Activated naive CD4-positive, alpha-beta T cell treated with anti-CD3 and anti-CD28 coated beads for 36 hours (primary cell): Measurements from ENCODE around the gene U2AF1L4. TPM values are rescaled to one million over a fixed set of nuclear protein-coding genes. Genes with fewer than 3 reads are reported as not detected.
A peak's percentile ranks its signal among the peaks of the same experiment; 100 is the strongest.

Source experiments
- CTCF ChIA-PET: fragments of 350-600 bp; sonication (Branson Sonifier 250); formaldehyde crosslinking; loops from one replicate; lab custom pipeline; 2021; ENCODE audit warnings: antibody characterized with exemption; lab: Charles Lee
- DNase-seq: peaks from one replicate; pipeline ENCODE4 v3.0.0-alpha.2; 2020
- H3K27ac Mint-ChIP-seq: one replicate; pipeline ENCODE4 v1.8.0; 2021; ENCODE audit warnings: mild to moderate bottlenecking, mixed read lengths
- H3K27me3 Mint-ChIP-seq: one replicate; pipeline ENCODE4 v1.8.0; 2021; ENCODE audit warnings: low read depth, mixed read lengths
- H3K36me3 Mint-ChIP-seq: one replicate; pipeline ENCODE4 v1.8.0; 2021; ENCODE audit warnings: low read depth, mixed read lengths
- H3K4me1 Mint-ChIP-seq: one replicate; pipeline ENCODE4 v1.8.0; 2021; ENCODE audit warnings: low read depth, mixed read lengths
- H3K4me3 Mint-ChIP-seq: one replicate; pipeline ENCODE4 v1.8.0; 2021; ENCODE audit warnings: mild to moderate bottlenecking, moderate library complexity, mixed read lengths
- H3K9me3 Mint-ChIP-seq: one replicate; pipeline ENCODE4 v1.8.0; 2021; ENCODE audit warnings: mixed read lengths
- intact Hi-C: fragments of 100-400 bp; cut with micrococcal nuclease; formaldehyde crosslinking; loops from one replicate; pipeline ENCODE4 v1.15.1; 2023
- total RNA-seq, 2 experiments: library from RNA; stranded (reverse); gene quantifications; one replicate each; pipeline ENCODE4 v1.2.3, GENCODE V29; 2021

U2AF1L4 gene
- total RNA-seq, 2 experiments from 2014 or later = 41.8 to 44.2 TPM

DNA sequence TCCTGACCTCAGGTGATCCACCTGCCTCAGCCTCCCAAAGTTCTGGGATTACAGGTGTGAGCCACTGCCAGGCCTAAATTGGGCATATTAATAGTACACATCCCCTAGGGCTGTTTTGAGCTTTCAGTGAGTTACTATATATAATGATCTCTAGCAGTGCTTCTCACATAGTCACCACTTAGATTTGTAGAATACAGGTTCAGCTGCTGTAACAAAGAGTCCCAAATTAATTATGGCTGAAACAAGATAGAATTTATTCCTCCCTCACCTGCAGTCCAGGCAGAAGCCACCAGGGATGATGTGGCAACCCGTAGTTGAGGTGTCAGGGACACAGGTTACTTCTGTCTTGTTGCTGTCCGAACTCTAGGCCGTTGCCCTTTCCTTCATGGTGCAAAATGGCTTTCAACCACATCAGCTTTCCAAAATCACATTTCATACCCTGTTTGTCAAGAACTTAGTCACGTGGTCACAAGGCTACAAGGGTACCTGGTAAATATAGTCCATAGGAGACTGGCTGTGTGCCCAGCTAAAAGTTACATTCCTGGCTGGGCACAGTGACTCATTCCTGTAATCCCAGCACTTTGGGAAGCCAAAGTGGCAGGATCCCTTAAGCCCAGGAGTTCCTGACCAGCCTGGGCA, 15.6 kb upstream of the U2AF1L4 start:
- H3K36me3 Mint-ChIP-seq = peaks cover 23% of the 10 kb centered on the region
- no peak overlapping the region for H3K4me3 Mint-ChIP-seq
- DNase-seq = no peak
- H3K27ac Mint-ChIP-seq = no peak overlapping the region
- H3K27me3 Mint-ChIP-seq = peaks cover 8% of the 10 kb centered on the region
- peaks cover 19% of the 10 kb centered on the region for H3K4me1 Mint-ChIP-seq
- CTCF ChIA-PET = no interaction called here
- no peaks in the 10 kb centered on the region for H3K9me3 Mint-ChIP-seq
- intact Hi-C loops = no loop called here

DNA sequence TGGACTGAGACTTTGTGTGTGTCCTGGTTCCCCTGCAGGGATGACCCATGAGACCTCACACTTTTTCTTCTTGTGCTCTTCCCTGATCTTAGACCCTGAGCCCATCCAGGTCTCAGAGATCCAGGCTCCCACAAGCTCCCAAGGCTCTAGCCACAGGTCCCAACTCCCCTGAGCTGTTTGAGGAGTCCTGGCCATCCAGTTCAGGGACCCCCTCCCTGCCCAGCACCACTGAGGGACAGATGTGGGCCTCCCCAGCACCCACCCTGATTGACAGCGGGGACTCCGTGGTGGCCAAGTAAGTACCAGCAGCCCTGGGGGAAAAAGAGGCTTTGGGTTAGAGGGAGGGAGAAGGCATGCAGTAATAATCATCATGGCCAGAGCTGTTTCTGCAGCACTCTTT, 14.5 kb upstream of the U2AF1L4 start:
- DNase-seq = no peak
- no peaks in the 10 kb centered on the region for H3K9me3 Mint-ChIP-seq
- intact Hi-C loops = no loop called here
- H3K27me3 Mint-ChIP-seq = peaks cover 8% of the 10 kb centered on the region
- CTCF ChIA-PET = no interaction called here
- H3K4me1 Mint-ChIP-seq = peaks cover 20% of the 10 kb centered on the region
- no peak overlapping the region for H3K27ac Mint-ChIP-seq
- peak overlapping the region; percentile 90 for H3K4me3 Mint-ChIP-seq
- H3K36me3 Mint-ChIP-seq = peaks cover 21% of the 10 kb centered on the region

GRCh38 chr19:35757749-35758608, 12.8 kb upstream of the U2AF1L4 start, which contains the start of gene PROSER3:
Gene PROSER3 (plus strand): TSS chr19:35758176. CDS start chr19:35758216, 40 bp downstream.
- CTCF ChIA-PET = interaction anchor here (1.1 to 1.3 kb wide), 2 partner anchors 10 to 16 kb away, joined by 4 read pairs; partner anchors contain the start of genes IGFLR1 and LIN37
- peaks cover 27% of the 10 kb centered on the region for H3K36me3 Mint-ChIP-seq
- DNase-seq = peak; percentile 99
- H3K9me3 Mint-ChIP-seq = no peaks in the 10 kb centered on the region
- intact Hi-C loops = loop anchor here (1.0 to 2.0 kb wide), 7 partner anchors 10 to 297 kb away; partner anchors contain the start of genes ALKBH6, ARHGAP33, LIN37 and THAP8
- H3K27me3 Mint-ChIP-seq = peaks cover 8% of the 10 kb centered on the region
- peaks cover 20% of the 10 kb centered on the region for H3K4me1 Mint-ChIP-seq
- peak within 1 kb of the TSS; percentile 92 for H3K27ac Mint-ChIP-seq
- H3K4me3 Mint-ChIP-seq = peak within 1 kb of the TSS; percentile 90

DNA sequence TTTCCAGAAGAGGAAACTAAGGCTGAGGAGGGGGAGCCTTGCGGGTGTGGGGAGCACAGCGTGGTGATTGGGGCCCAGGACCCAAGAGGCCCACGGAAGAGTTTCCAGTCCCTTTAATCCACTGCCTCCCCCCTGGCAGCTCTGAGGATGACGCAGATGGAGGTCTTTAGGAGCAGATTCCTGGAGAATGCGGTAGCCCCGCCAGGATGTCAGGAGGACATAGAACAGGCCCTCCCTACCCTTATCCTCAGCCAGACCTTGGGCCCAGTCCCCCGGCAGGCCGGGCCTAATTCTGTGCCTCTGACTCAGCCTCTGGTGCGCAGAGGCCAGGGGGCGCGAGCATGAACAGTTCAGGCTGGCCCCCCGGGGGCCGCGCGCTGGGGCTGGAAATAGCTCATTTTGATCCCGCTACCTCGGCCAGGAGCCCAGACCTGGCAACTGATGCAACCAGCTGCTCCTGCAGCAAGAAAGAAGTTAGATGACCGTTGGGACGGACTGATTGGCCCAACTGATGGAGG, 12.1 kb upstream of the U2AF1L4 start:
- H3K4me1 Mint-ChIP-seq = peaks cover 20% of the 10 kb centered on the region
- intact Hi-C loops = loop anchor here (2.0 kb wide), 1 partner anchor 298 kb away; the partner anchor contains the start of genes THAP8 and WDR62
- H3K27me3 Mint-ChIP-seq = peaks cover 8% of the 10 kb centered on the region
- H3K36me3 Mint-ChIP-seq = peaks cover 26% of the 10 kb centered on the region
- DNase-seq = peak; percentile 56
- H3K9me3 Mint-ChIP-seq = no peaks in the 10 kb centered on the region
- CTCF ChIA-PET = interaction anchor here (0.8 to 1.3 kb wide), 3 partner anchors 9 to 208 kb away, joined by 3 to 4 read pairs (median 4); partner anchors contain the start of genes IGFLR1 and LIN37
- peak overlapping the region; percentile 92 for H3K27ac Mint-ChIP-seq
- H3K4me3 Mint-ChIP-seq = peak overlapping the region; percentile 90

DNA sequence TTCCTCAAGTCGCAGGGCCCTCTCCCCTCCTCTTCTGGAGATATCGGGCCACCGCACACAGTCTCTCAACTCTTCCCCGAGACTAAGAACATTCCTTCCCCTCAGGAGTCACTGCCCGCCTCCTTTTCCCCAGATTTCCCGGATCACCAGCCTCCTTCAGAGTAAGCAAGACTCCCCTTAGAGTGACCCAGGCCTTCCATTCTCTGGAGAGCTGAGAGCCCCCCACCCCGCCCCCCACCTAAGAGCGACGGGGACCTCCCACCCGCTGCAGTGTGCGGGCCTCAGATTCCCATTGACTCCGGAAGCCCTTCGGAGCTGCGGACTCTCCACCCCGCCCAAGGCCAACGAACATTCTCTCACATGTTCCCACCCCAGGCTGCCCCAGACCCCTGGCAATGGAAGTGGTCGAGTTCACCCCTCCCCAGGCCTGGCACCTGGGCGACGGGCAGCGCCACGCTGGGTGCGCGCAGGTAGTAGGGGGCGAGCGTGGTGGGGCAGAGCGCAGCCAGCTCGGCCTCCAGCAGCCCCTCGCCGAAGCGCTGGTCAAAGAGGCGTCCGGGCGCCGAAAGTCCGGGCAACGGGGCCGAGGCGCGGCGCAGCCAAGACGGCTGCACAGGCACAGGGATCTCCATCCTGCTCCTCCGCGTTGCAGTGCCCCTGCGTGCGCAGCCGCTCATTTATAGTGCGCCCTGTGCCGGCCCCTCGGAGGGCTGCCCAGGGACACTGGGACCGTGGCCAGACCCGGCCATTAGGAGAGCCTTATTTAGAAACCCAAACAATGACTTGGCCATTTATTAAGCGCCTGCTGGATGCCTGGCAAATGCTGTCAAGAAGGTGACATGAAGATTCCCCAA, 11.4 kb upstream of the U2AF1L4 start, which contains the start of gene HSPB6:
Gene HSPB6, minus strand, starts transcription at position 653 of the 854 bp plus-strand sequence. Its CDS starts 21 bp downstream, at position 632.
- CTCF ChIA-PET = interaction anchor here (0.8 to 1.3 kb wide), 3 partner anchors 9 to 208 kb away, joined by 3 to 4 read pairs (median 4); partner anchors contain the start of genes IGFLR1 and LIN37
- Mint-ChIP-seq H3K4me1 (peaks cover 20% of the 10 kb centered on the region), H3K9me3 (no peaks in the 10 kb centered on the region), H3K27ac (peak within 1 kb of the TSS; percentile 92), H3K4me3 (peak within 1 kb of the TSS; percentile 90), H3K36me3 (peaks cover 21% of the 10 kb centered on the region), H3K27me3 (peaks cover 8% of the 10 kb centered on the region)
- intact Hi-C loops = loop anchor here (2.0 kb wide), 1 partner anchor 298 kb away; the partner anchor contains the start of genes THAP8 and WDR62
- DNase-seq = no peak

DNA sequence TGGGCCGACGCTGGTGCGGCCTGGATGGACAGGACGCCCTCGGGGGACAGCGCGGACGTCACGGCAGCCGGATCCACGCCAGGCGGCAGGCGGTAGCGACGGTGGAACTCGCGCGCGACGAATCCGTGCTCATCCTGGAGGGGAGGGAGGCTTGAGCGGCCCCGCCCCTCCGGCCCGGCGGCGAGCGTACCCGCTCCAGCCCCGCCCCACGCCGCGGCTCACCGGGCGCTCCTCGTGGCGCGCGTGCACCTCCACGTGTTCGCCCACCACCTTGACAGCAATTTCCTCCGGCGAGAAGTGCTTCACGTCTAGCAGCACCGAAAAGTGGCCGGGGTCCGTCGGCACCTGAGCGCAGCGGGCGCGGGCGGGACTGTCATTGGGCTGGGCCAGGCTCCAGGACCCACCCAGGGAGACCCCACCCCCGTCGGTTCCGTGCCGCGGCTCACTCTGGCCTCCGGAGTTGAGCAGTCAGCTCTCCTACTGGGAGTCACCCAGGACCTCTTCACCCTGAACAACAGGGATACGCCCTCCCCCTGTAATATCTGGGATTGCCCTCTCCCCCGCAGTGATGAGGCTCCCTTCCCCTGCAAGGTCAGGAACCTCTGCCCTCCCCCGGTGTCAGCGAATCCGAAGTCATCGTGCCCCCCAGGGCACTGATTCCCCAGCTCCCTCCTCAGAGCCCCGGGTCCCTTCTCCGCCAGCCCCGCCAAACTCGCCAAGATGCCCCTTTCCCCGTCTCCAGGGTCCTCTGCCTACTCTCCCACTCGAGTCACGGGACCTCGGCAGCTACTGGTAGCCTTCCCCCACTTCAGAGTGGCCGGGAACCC, 10.5 kb upstream of the U2AF1L4 start:
- peak; percentile 53 for DNase-seq
- H3K4me1 Mint-ChIP-seq = peaks cover 20% of the 10 kb centered on the region
- H3K27me3 Mint-ChIP-seq = peaks cover 8% of the 10 kb centered on the region
- H3K4me3 Mint-ChIP-seq = peak overlapping the region; percentile 55
- H3K27ac Mint-ChIP-seq = no peak overlapping the region
- H3K36me3 Mint-ChIP-seq = peaks cover 21% of the 10 kb centered on the region
- intact Hi-C loops = loop anchor here (2.0 kb wide), 1 partner anchor 299 kb away; the partner anchor contains the start of genes THAP8 and WDR62
- CTCF ChIA-PET = no interaction called here
- H3K9me3 Mint-ChIP-seq = no peaks in the 10 kb centered on the region

DNA sequence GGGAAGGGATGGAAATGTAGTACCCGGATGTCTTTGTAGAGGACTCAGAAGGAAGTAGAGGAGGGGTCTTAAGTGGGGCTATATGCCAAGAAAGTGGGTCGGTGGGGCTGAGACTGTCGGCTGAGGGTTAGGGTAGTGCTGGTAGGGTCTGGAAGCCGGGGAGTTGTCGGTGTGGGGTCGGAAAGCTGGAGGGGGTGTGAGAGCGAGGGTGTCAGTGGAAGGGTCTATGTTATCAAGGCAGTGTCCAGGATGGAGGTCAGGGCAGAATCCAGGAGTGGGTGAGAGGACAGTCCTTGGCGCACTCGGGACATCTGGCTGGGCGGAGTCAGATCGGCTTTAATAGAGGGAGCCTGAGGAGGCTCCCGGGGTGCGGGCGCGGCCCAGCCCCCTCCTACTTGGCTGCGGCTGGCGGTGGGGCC, 9.9 kb upstream of the U2AF1L4 start:
- H3K36me3 Mint-ChIP-seq = peaks cover 19% of the 10 kb centered on the region
- H3K27me3 Mint-ChIP-seq = peaks cover 8% of the 10 kb centered on the region
- DNase-seq = no peak
- intact Hi-C loops = no loop called here
- no peak overlapping the region for H3K4me3 Mint-ChIP-seq
- CTCF ChIA-PET = no interaction called here
- H3K4me1 Mint-ChIP-seq = peaks cover 20% of the 10 kb centered on the region
- no peak overlapping the region for H3K27ac Mint-ChIP-seq
- H3K9me3 Mint-ChIP-seq = no peaks in the 10 kb centered on the region

- no peak overlapping the region for H3K27ac Mint-ChIP-seq
- no peaks in the 10 kb centered on the region for H3K9me3 Mint-ChIP-seq
- CTCF ChIA-PET = no interaction called here
- DNase-seq = no peak
- peaks cover 21% of the 10 kb centered on the region for H3K4me1 Mint-ChIP-seq
- intact Hi-C loops = no loop called here
- H3K4me3 Mint-ChIP-seq = no peak overlapping the region
- peaks cover 17% of the 10 kb centered on the region for H3K36me3 Mint-ChIP-seq
- peaks cover 8% of the 10 kb centered on the region for H3K27me3 Mint-ChIP-seq
Observed at GRCh38 chr19:35754370-35755130, 9.3 kb upstream of the U2AF1L4 start.

DNA sequence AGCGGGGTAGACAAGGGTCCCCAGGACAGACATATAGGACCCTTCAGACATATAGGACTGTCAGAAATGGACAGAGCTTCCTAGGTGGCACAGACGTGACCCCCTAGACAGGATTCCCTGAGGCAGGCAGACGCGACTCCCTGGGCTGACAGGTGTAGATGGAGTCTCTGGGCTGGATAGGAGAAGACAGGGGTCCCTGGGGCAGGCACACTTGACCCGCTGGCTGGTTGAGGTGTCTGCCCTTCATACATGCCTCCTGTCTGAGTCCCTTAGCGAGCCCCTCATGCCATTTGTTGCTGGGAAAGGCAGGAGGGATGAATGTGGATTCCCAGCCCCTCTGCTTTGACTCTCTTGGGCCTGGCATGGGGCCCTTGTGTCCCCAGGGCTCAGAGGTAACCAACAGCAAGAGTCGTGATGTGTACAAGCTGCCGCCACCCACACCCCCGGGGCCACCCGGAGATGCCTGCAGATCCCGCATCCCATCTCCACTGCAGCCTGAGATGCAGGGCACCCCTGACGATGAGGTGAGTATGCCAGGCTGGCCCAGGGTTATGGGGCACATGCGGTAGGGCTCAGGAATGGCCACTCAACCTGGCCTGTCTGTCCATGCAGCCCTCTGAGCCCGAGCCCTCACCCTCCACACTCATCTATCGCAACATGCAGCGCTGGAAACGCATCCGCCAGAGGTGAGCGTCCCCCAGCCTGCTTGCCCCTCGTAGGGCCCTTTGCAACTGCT, 8.6 kb upstream of the U2AF1L4 start:
- no peak overlapping the region for H3K4me3 Mint-ChIP-seq
- no peaks in the 10 kb centered on the region for H3K9me3 Mint-ChIP-seq
- DNase-seq = no peak
- peaks cover 13% of the 10 kb centered on the region for H3K36me3 Mint-ChIP-seq
- no peak overlapping the region for H3K27ac Mint-ChIP-seq
- H3K4me1 Mint-ChIP-seq = peaks cover 18% of the 10 kb centered on the region
- CTCF ChIA-PET = no interaction called here
- peaks cover 8% of the 10 kb centered on the region for H3K27me3 Mint-ChIP-seq
- intact Hi-C loops = no loop called here
